K562 (cell line): ENCODE results near the gene RAI1. TPM values are rescaled to one million over a fixed set of nuclear protein-coding genes. Genes with fewer than 3 reads are reported as not detected.

Source experiments
- ATAC-seq: fragments of 200-7000 bp; cut with Tn5 transposase; 3 replicates; pipeline ENCODE4 v1.9.1; 2020; ENCODE audit warnings: moderate library complexity
- BruUV-seq: library from RNA; stranded (reverse); fragments of 400-500 nt; replicated peaks from 2 replicates; lab custom pipeline; 2021; lab: Mats Ljungman, UMichigan
- CTCF ChIA-PET: fragments of 300-600 bp; formaldehyde crosslinking; extraction: SDS; loops from one replicate; lab custom pipeline; 2021; ENCODE audit warnings: low intra/inter-chr PET ratio; lab: Yijun Ruan, JAX
- POLR2A ChIA-PET: fragments of 300-600, 350-650 bp; sonication (Branson Sonifier 250); formaldehyde crosslinking; extraction: SDS; loops from one replicate; lab custom pipeline; 2021; ENCODE audit warnings: antibody characterized with exemption, inconsistent platforms; lab: Yijun Ruan, JAX
- DNase-seq, 4 experiments: peaks; one replicate each; pipeline versions ENCODE4 v3.0.0 to v3.0.0-alpha.2; 2011 to 2018; ENCODE audit warnings: low spot score in 3 of 4, mixed read lengths in 3 of 4; ENCODE audit errors: extremely low read depth in 1 of 4
- FAIRE-seq: peaks from 2 replicates; lab custom pipeline; 2011; peaks lifted over from hg19 to GRCh38; lab: Jason Lieb, UNC
- H2AFZ ChIP-seq: 2 replicates; pipeline ENCODE4 v1.6.0; 2011; ENCODE audit warnings: low read depth, low read length, control low read depth, inconsistent platforms
- H3K27ac ChIP-seq: fragments of 200-600 bp; 3 replicates; pipeline ENCODE4 v1.8.0; 2011; ENCODE audit warnings: low read depth, mild to moderate bottlenecking, control low read depth, inconsistent platforms, low read length, moderate library complexity, mixed read lengths; ENCODE audit errors: extremely low read depth
- H3K27me3 ChIP-seq, 2 experiments: fragments of 300-600 bp in 1 of 2; 2 replicates in 1 of 2; 3 replicates in 1 of 2; pipeline versions ENCODE4 v1.6.0 to v1.8.0; 2011; ENCODE audit warnings: inconsistent platforms in 2 of 2, low read length in 2 of 2, mild to moderate bottlenecking in 1 of 2, mixed read lengths in 1 of 2, moderate library complexity in 1 of 2; ENCODE audit not compliant: control insufficient read depth in 2 of 2, insufficient read depth in 2 of 2
- H3K36me3 ChIP-seq: fragments of 300-600 bp; 3 replicates; pipeline ENCODE4 v1.8.0; 2011; ENCODE audit warnings: mild to moderate bottlenecking, low read length, inconsistent platforms; ENCODE audit not compliant: control insufficient read depth, insufficient read depth
- H3K4me1 ChIP-seq, 2 experiments: fragments of 200-600 bp in 1 of 2; replicated peaks in 1 of 2; 2 replicates in 1 of 2; 3 replicates in 1 of 2; pipeline versions ENCODE4 v1.5.1 to v1.8.0; 2011; ENCODE audit warnings: inconsistent platforms in 2 of 2, low read length in 2 of 2, mild to moderate bottlenecking in 1 of 2, mixed read lengths in 1 of 2, moderate library complexity in 1 of 2; ENCODE audit not compliant: control insufficient read depth in 2 of 2, insufficient read depth in 2 of 2
- H3K4me2 ChIP-seq: 2 replicates; pipeline ENCODE4 v1.6.1; 2011; ENCODE audit warnings: low read length, control low read depth, inconsistent platforms, mixed read lengths; ENCODE audit not compliant: insufficient read depth
- H3K4me3 ChIP-seq: fragments of 200-600 bp; sonication (generic), shearing (Covaris generic); 2 replicates; pipeline ENCODE4 v1.5.1; 2016; ENCODE audit warnings: control low read depth, inconsistent platforms
- H3K79me2 ChIP-seq: fragments of 200-600 bp; 3 replicates; pipeline ENCODE4 v1.8.0; 2011; ENCODE audit warnings: low read length, inconsistent platforms; ENCODE audit not compliant: control insufficient read depth, insufficient read depth
- H3K9ac ChIP-seq, 2 experiments: 2 replicates each; pipeline versions ENCODE4 v1.6.0 to v1.6.1; 2011; ENCODE audit warnings: low read depth in 2 of 2, low read length in 2 of 2, control low read depth in 1 of 2, inconsistent platforms in 1 of 2, mild to moderate bottlenecking in 1 of 2, mixed read lengths in 1 of 2; ENCODE audit not compliant: insufficient read depth in 1 of 2
- H3K9me1 ChIP-seq: one replicate; pipeline ENCODE4 v1.6.0; 2011; ENCODE audit warnings: inconsistent platforms, mild to moderate bottlenecking, low read length, moderate library complexity; ENCODE audit not compliant: control insufficient read depth, insufficient read depth
- H3K9me3 ChIP-seq: replicated peaks from 2 replicates; pipeline ENCODE4 v1.5.1; 2011; ENCODE audit warnings: low read depth, low read length, inconsistent platforms; ENCODE audit not compliant: control insufficient read depth, insufficient read depth
- H4K20me1 ChIP-seq: replicated peaks from 2 replicates; pipeline ENCODE4 v1.6.1; 2011; ENCODE audit warnings: low read length, inconsistent platforms, mixed read lengths; ENCODE audit not compliant: control insufficient read depth, insufficient read depth
- CREB3L1 ChIP-seq: fragments of 450-650 bp; IDR thresholded peaks from 2 replicates; pipeline ENCODE4 v1.6.1; 2014; ENCODE audit warnings: low read depth, mild to moderate bottlenecking, moderate library complexity, borderline replicate concordance
- CTCF ChIP-seq, 3 experiments: IDR thresholded peaks in 2 of 3; conservative IDR thresholded peaks in 1 of 3; 2 replicates each; pipeline ENCODE4 v1.5.1; 2011 to 2012; ENCODE audit warnings: low read length in 3 of 3, mild to moderate bottlenecking in 3 of 3, control low read depth in 2 of 3, improper control_type of control experiment in 1 of 3, inconsistent platforms in 1 of 3, low read depth in 1 of 3, mixed read lengths in 1 of 3, moderate library complexity in 1 of 3; ENCODE audit not compliant: insufficient read depth in 2 of 3
- ETS1 ChIP-seq: conservative IDR thresholded peaks from 2 replicates; pipeline ENCODE4 v1.6.1; 2011; ENCODE audit warnings: low read depth, mild to moderate bottlenecking, low read length; ENCODE audit not compliant: control insufficient read depth
- MNT ChIP-seq, 2 experiments: fragments of 450-650 bp; conservative IDR thresholded peaks; 2 replicates each; pipeline ENCODE4 v1.6.1; 2017; ENCODE audit warnings: mild to moderate bottlenecking in 2 of 2, moderate library complexity in 2 of 2
- RERE ChIP-seq: sonication (generic); formaldehyde crosslinking; IDR thresholded peaks from 2 replicates; pipeline ENCODE4 v1.8.0; 2023; ENCODE audit warnings: missing genetic modification reagents, mild to moderate bottlenecking, borderline replicate concordance
- SMARCA5 ChIP-seq: fragments of 450-650 bp; IDR thresholded peaks from 2 replicates; pipeline ENCODE4 v1.6.1; 2016
- ZNF408 ChIP-seq: fragments of 250-450 bp; sonication (Bioruptor Pico); IDR thresholded peaks from 2 replicates; pipeline ENCODE4 v1.4.0; 2020; ENCODE audit warnings: low read depth, mild to moderate bottlenecking, moderate library complexity
- WGBS: fragments of 100-300 bp; shearing (Covaris generic); methylation state at CpG from one replicate; pipeline ENCODE4 v1.1.6; 2016; ENCODE audit warnings: low coverage, mixed read lengths; ENCODE audit not compliant: insufficient coverage; ENCODE audit errors: missing lambda C conversion rate; 5-methylcytosine and 5-hydroxymethylcytosine counted together
- in situ Hi-C: fragments of 300-500 bp; cut with MboI; formaldehyde crosslinking; loops from 4 replicates; pipeline ENCODE4 v1.15.0; 2018; ENCODE audit warnings: inconsistent platforms, mixed read lengths
- intact Hi-C: fragments of 100-400 bp; cut with micrococcal nuclease; formaldehyde crosslinking; loops from 2 replicates; pipeline ENCODE4 v1.14.2; 2022
- polyA plus RNA-seq, 8 experiments: library from polyadenylated mRNA; depleted of rRNA in 4 of 8; stranded (reverse) in 5 of 8; unstranded in 3 of 8; fragments of >200 nt; fragmentation: Nextera tagmentation in 2 of 8; fragmentation: Illumina TruSeq in 1 of 8; extraction: Ambion mirVana in 2 of 8; extraction: Trizol in 1 of 8; gene quantifications; 2 replicates each; pipeline versions ENCODE4 v1.2.1 to v1.2.3, GENCODE V29; 2011 to 2014; ENCODE audit warnings: inconsistent platforms in 1 of 8, missing spikeins in 1 of 8
- total RNA-seq, 7 experiments: library from RNA; depleted of rRNA in 6 of 7; stranded (reverse); fragments of >200 nt in 6 of 7; fragmentation: Illumina TruSeq in 2 of 7; extraction: Trizol in 2 of 7; gene quantifications; 2 replicates each; pipeline versions ENCODE4 v1.2.1 to v1.2.3, GENCODE V29; 2011 to 2021; ENCODE audit warnings: low replicate concordance in 1 of 7

The RAI1 gene
- total and polyA plus RNA-seq, 9 of the 15 experiments (the other 6 are each of a cell fraction or from before 2014, with no cell fraction given), result 0.68 to 19.9 (median 5.5) TPM

GRCh38 chr17:17784657-17785267, 103.5 kb downstream of the RAI1 start:
- in situ Hi-C loops (no loop called here), intact Hi-C loops (loop anchor here (10.0 kb wide), 1 partner anchor 100 kb away; the partner anchor contains the start of gene RAI1)
- ATAC-seq, result peak; percentile 72
- Histone ChIP-seq H3K4me2 (no peak overlapping the region), H4K20me1 (no peaks in the 10 kb centered on the region; the same call in 1 of the 2 replicates), H3K27ac (no peak overlapping the region), H3K4me3 (no peak overlapping the region), H3K36me3 (no peaks in the 10 kb centered on the region), H3K27me3 (no peaks in the 10 kb centered on the region), H3K4me1 (peaks cover 9 to 87% of the 10 kb centered on the region in 2 experiments), H3K79me2 (peaks cover 21% of the 10 kb centered on the region; the same call in 2 of the 3 replicates), H3K9me1 (no peaks in the 10 kb centered on the region), H3K9ac (0 out of 4 replicates have a peak overlapping the region, but pooled peaks of 1 of the 2 experiments have one; percentile 35), H3K9me3 (no peaks in the 10 kb centered on the region), H2AFZ (no peak overlapping the region)
- POLR2A ChIA-PET, result interaction anchor here (0.5 to 1.2 kb wide), 5 partner anchors 10 to 250 kb away, joined by 3 to 6 read pairs (median 3); no protein-coding TSS in a partner anchor
- peak; percentile 15 for FAIRE-seq
- WGBS, result 86% methylated on average over 5 of the region's 7 CpGs
- CTCF ChIA-PET, result no interaction called here
- no TSS peak for BruUV-seq
- DNase-seq, result peak; percentile 21 to 42 (median 32)
- TF ChIP-seq RERE (CRISPR knock-in tag) (no peak), CREB3L1 (no peak), ETS1 (no peak), MNT (conservative IDR thresholded peaks at IDR 0.05) (0 out of 4 replicates have a peak, but pooled peaks of 1 of the 2 experiments have one; percentile 12), CTCF (IDR thresholded peaks at IDR 0.05 in 2 of 3, conservative IDR thresholded peaks at IDR 0.05 in 1 of 3; ENCODE audit: insufficient read depth in 2 of 3, low read depth in 1 of 3, low read length in 3 of 3) (0 out of 6 replicates have a peak, but pooled peaks of 2 of the 3 experiments have one; percentile 15 to 24), SMARCA5 (no peak), ZNF408 (CRISPR knock-in tag) (no peak)
